Caco-2 (cell line): Measurements from ENCODE around the gene ZSCAN23. TPM values are rescaled to one million over a fixed set of nuclear protein-coding genes. Genes with fewer than 3 reads are reported as not detected.

Source experiments
- total RNA-seq: library from RNA; stranded (reverse); gene quantifications from 2 replicates; pipeline ENCODE4 v1.2.3, GENCODE V29; 2022

Gene ZSCAN23
- total RNA-seq, 1 experiment from 2014 or later: not detected

Other genes starting within 250 kb of the ZSCAN23 start
- gene ZSCAN9, start 218.2 kb downstream of the ZSCAN23 start, total RNA-seq: 13.7 and 13.9 TPM in 2 replicates
- gene ZKSCAN4, start 191.2 kb downstream of the ZSCAN23 start, total RNA-seq: 5.0 and 5.5 TPM in 2 replicates
- gene NKAPL, start 184.2 kb downstream of the ZSCAN23 start, total RNA-seq: not detected in 2 replicates
- 7.2 and 7.8 TPM in 2 replicates for gene ZSCAN26, start 176.3 kb downstream of the ZSCAN23 start, total RNA-seq
- 3.6 and 3.8 TPM in 2 replicates for gene PGBD1, start 161.9 kb downstream of the ZSCAN23 start, total RNA-seq
- 1.7 and 3.4 TPM in 2 replicates for gene ZSCAN31, start 107.3 kb downstream of the ZSCAN23 start, total RNA-seq
- 3.7 and 4.3 TPM in 2 replicates for gene ZKSCAN3, start 93.5 kb downstream of the ZSCAN23 start, total RNA-seq
- 1.5 and 1.6 TPM in 2 replicates for gene ZSCAN12, start 43.7 kb downstream of the ZSCAN23 start, total RNA-seq
- not detected in 2 replicates for gene GPX6, start 72.3 kb upstream of the ZSCAN23 start, total RNA-seq
- not detected in 2 replicates for gene GPX5, start 82.4 kb upstream of the ZSCAN23 start, total RNA-seq